Head of caudate nucleus (tissue), 42 donors: ENCODE data around the gene SPATA24.
A peak's percentile ranks its signal among the peaks of the same experiment; 100 is the strongest.
"Not testable (repeated sequence)": the region's sequence is repeated elsewhere in the genome, so short reads cannot be mapped to it uniquely, and the experiment has no call there.

ENCODE experiments used
- DNase-seq, 42 donors: peaks; one replicate each; pipeline versions ENCODE4 v3.0.0 to v3.0.0-alpha.2; 2020 to 2021; ENCODE audit warnings: mixed read lengths in 7 of 42
- intact Hi-C: fragments of 100-400 bp; cut with DNase I; formaldehyde crosslinking; loops from one replicate; pipeline ENCODE4 v1.15.0; 2022

Gene SPATA24

GRCh38 chr5:139388198-139388821, 15.6 kb downstream of the SPATA24 start:
- intact Hi-C loops = no loop called here
- peak in 1 of 42 donors; percentile 32 for DNase-seq

- DNase-seq = no peak
- intact Hi-C loops = no loop called here
Observed at GRCh38 chr5:139387611-139388197, 16.2 kb downstream of the SPATA24 start.

DNA sequence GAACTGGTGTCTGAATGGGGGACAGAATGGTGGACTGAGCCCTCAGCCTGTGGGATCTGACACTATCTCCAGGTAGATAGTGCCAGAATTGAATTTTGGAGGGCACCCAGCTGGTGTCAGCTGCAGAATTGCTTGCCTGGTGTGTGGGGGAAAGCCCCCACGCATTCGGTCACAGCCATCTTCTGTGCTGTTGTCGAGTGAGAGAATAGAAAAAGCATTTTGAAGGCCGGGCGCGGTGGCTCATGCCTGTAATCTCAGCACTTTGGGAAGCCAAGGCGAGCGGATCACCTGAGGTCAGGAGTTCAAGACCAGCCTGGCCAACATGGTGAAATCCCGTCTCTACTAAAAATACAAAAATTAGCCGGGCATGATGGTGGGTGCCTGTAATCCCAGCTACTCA, 16.9 kb downstream of the SPATA24 start:
- intact Hi-C loops = not testable (repeated sequence)

DNA sequence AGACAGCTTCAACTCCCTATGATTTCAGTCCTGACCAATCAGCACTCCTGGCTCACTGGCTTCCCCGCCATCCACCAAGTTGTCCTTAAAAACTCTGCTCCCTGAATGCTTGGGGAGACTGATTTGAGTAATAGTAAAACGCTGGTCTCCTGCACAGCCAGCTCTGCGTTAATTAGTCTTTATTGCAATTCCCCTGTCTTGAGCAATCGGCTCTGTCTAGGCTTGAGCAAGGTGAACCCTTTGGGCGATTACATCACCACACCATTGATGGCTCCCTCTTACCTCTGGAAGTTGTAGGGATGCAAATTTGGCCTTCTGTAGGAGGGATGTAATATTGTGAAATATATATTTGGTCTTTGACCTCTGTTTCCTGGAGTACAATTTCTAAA, 17.8 kb downstream of the SPATA24 start:
- no peak for DNase-seq
- intact Hi-C loops = no loop called here

More for the DNA sequence above, 16.9 kb downstream of the SPATA24 start:
- DNase-seq = not testable (repeated sequence)

- peak in 1 of 42 donors; percentile 28 for DNase-seq
- intact Hi-C loops = no loop called here
Observed at GRCh38 chr5:139385061-139386049, 18.5 kb downstream of the SPATA24 start.

GRCh38 chr5:139384591-139385051, 19.3 kb downstream of the SPATA24 start:
- peak in 1 of 42 donors; percentile 10 for DNase-seq
- intact Hi-C loops = no loop called here

DNA sequence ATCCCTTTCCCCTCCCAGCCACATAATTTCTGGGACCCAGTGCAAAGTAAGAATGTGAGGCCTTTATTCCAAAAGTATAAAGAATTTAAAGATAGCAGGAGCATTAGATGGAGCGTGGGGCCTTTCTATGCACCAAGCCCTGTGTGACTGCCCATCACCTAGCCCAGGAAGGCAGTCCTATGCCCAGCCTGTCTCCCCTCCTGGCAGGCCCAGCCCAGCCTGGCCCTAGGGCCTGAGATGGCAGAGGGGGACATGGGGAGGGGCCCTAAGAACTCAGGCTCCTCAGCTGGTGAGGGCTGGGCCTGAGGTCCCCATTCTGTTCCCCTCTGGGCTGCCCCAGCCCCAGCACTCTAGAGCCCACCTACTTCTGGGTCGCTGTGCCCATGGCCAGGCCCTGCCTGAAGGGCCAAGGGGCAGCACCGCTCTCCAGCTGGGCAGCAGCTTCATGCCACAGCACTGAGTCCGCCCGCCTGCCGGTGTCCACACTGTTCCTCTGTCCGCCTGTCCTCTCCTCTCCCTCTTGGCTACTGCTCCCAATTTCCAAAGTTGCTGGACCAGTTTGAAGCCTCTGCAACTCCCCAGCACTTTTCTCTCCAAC, 19.8 kb downstream of the SPATA24 start:
- intact Hi-C loops = no loop called here
- DNase-seq = no peak

- intact Hi-C loops = no loop called here
- DNase-seq = peak in 1 of 42 donors; percentile 2
Observed at GRCh38 chr5:139383275-139383992, 20.5 kb downstream of the SPATA24 start, which contains the start of gene SLC23A1. Gene SLC23A1 (minus strand): TSS chr5:139383297. CDS start chr5:139383253, 44 bp downstream.

- intact Hi-C loops = no loop called here
- peak in 1 of 42 donors; percentile 16 for DNase-seq
Observed at GRCh38 chr5:139382807-139383206, 21.1 kb downstream of the SPATA24 start.

- intact Hi-C loops = no loop called here
- DNase-seq = peak in 1 of 42 donors; percentile 24
Observed at GRCh38 chr5:139381837-139382761, 21.8 kb downstream of the SPATA24 start.

- intact Hi-C loops = no loop called here
Observed at GRCh38 chr5:139379626-139380449, 24.1 kb downstream of the SPATA24 start.

GRCh38 chr5:139378941-139379361, 24.9 kb downstream of the SPATA24 start:
- DNase-seq = no peak
- intact Hi-C loops = no loop called here

More at GRCh38 chr5:139379626-139380449, 24.1 kb downstream of the SPATA24 start:
- DNase-seq = no peak

DNA sequence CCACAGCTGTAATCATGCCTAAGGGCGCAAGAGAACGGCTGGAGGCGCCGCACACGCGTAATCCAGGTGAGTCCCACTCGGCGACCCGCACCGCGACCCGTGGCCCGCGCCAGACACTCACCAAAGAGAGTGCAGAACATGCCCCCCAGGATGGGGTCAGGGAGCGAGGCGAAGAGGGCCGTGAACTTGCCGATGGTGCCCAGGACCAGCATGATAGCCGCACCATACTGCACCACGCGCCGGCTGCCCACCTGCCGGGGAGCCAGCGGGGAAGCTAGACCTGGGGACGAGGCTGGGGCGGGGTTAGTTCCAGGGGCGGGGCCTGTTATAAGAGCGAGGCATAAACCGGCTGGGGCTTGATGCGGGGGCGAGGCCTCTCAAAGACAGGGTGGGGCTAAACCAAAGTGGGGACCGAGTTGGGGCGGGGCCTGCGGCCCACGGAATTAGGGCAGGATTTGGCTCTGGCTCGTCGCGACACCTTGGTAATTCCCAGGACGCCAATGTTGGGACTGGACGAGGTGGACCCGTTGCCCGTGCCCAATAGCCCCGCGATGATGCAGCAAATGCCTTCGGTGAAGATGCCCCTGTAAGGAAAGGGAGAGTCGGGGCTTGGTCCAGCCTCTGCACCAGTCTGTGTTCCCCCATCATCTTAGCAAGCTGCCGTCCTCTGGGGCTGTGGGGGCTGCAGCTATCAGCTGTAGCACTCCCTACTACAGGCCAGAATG, 25.6 kb downstream of the SPATA24 start:
- intact Hi-C loops = no loop called here
- peak in 1 of 42 donors; percentile 34 for DNase-seq

- DNase-seq = peak in 1 of 42 donors; percentile 4
Observed at GRCh38 chr5:139377226-139377625, 26.7 kb downstream of the SPATA24 start.

GRCh38 chr5:139376364-139376763, 27.5 kb downstream of the SPATA24 start:
- DNase-seq = no peak
- intact Hi-C loops = no loop called here

More at GRCh38 chr5:139377226-139377625, 26.7 kb downstream of the SPATA24 start:
- intact Hi-C loops = no loop called here

GRCh38 chr5:139374909-139375308, 29.0 kb downstream of the SPATA24 start:
- intact Hi-C loops = no loop called here
- DNase-seq = peak in 5 of 42 donors; percentile 0 to 18 (median 10)
